HepG2 (cell line): ENCODE results near the gene ACP5.

Source experiments
- ATF2 ChIP-seq: sonication (generic); formaldehyde crosslinking; IDR thresholded peaks from 2 replicates; pipeline ENCODE4 v1.4.0; 2020; ENCODE audit warnings: missing genetic modification reagents
- CEBPB ChIP-seq: IDR thresholded peaks from 2 replicates; pipeline ENCODE4 v1.6.1; 2011; ENCODE audit warnings: low read depth, low read length, improper control_type of control experiment, borderline replicate concordance
- EZH2 ChIP-seq: conservative IDR thresholded peaks from 2 replicates; pipeline ENCODE4 v1.6.1; 2012; ENCODE audit warnings: mild to moderate bottlenecking, low read depth, low read length, moderate library complexity
- MAFK ChIP-seq, 2 experiments: IDR thresholded peaks in 1 of 2; conservative IDR thresholded peaks in 1 of 2; 2 replicates each; pipeline ENCODE4 v1.6.1; 2011; ENCODE audit warnings: improper control_type of control experiment in 2 of 2, low read length in 2 of 2
- NCOA2 ChIP-seq: sonication (generic); formaldehyde crosslinking; IDR thresholded peaks from 2 replicates; pipeline ENCODE4 v1.8.0; 2022; ENCODE audit warnings: inconsistent platforms
- POLR2A ChIP-seq, 2 experiments: IDR thresholded peaks; 2 replicates each; pipeline ENCODE4 v1.6.1; 2011; ENCODE audit warnings: low read depth in 2 of 2, low read length in 2 of 2, mild to moderate bottlenecking in 1 of 2, moderate library complexity in 1 of 2; ENCODE audit not compliant: insufficient read depth in 1 of 2
- SKIL ChIP-seq: sonication (generic); formaldehyde crosslinking; IDR thresholded peaks from 2 replicates; pipeline ENCODE4 v1.8.0; 2022; ENCODE audit warnings: missing genetic modification reagents, mild to moderate bottlenecking, moderate library complexity, borderline replicate concordance
- U2AF1 ChIP-seq: fragments of 200-400 bp; formaldehyde crosslinking; optimal IDR thresholded peaks from 2 replicates; pipeline ENCODE3; 2017; ENCODE audit warnings: mild to moderate bottlenecking, low read depth, low read length
- ZFP37 ChIP-seq: sonication (generic); formaldehyde crosslinking; IDR thresholded peaks from 2 replicates; pipeline ENCODE4 v1.4.0; 2020; ENCODE audit warnings: missing genetic modification reagents, borderline replicate concordance
- ZFP91 ChIP-seq: sonication (generic); formaldehyde crosslinking; IDR thresholded peaks from 2 replicates; pipeline ENCODE4 v1.9.0; 2022; ENCODE audit warnings: missing genetic modification reagents, mild to moderate bottlenecking, borderline replicate concordance
- ZNF777 ChIP-seq: sonication (generic); formaldehyde crosslinking; IDR thresholded peaks from 2 replicates; pipeline ENCODE4 v1.4.0; 2020; ENCODE audit warnings: missing genetic modification reagents
- TF ChIP-seq, protein P1 (sequence below): sonication (generic); formaldehyde crosslinking; IDR thresholded peaks from 2 replicates; pipeline ENCODE4 v1.4.0; 2020; ENCODE audit warnings: missing genetic modification reagents
- TF ChIP-seq, protein P2 (sequence below): sonication (generic); formaldehyde crosslinking; IDR thresholded peaks from 2 replicates; pipeline ENCODE4 v1.8.0; 2022; ENCODE audit warnings: low read depth, missing genetic modification reagents

- TF ChIP-seq MAFK (conservative IDR thresholded peaks at IDR 0.05 in 1 of 2, IDR thresholded peaks at IDR 0.05 in 1 of 2; ENCODE audit: low read length in 2 of 2) (no peak), CEBPB (no peak), NCOA2 (CRISPR knock-in tag) (no peak), ZFP91 (CRISPR knock-in tag) (no peak), ZNF777 (CRISPR knock-in tag) (no peak), ATF2 (CRISPR knock-in tag) (no peak), EZH2 (no peak), SKIL (CRISPR knock-in tag) (no peak), U2AF1 (no peak), POLR2A (IDR thresholded peaks at IDR 0.05; ENCODE audit: insufficient read depth in 1 of 2, low read depth in 2 of 2, low read length in 2 of 2) (no peak), ZFP37 (CRISPR knock-in tag) (no peak)
- TF ChIP-seq, protein P1, sequence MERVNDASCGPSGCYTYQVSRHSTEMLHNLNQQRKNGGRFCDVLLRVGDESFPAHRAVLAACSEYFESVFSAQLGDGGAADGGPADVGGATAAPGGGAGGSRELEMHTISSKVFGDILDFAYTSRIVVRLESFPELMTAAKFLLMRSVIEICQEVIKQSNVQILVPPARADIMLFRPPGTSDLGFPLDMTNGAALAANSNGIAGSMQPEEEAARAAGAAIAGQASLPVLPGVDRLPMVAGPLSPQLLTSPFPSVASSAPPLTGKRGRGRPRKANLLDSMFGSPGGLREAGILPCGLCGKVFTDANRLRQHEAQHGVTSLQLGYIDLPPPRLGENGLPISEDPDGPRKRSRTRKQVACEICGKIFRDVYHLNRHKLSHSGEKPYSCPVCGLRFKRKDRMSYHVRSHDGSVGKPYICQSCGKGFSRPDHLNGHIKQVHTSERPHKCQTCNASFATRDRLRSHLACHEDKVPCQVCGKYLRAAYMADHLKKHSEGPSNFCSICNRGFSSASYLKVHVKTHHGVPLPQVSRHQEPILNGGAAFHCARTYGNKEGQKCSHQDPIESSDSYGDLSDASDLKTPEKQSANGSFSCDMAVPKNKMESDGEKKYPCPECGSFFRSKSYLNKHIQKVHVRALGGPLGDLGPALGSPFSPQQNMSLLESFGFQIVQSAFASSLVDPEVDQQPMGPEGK (CRISPR knock-in tag) = no peak
- TF ChIP-seq, protein P2, sequence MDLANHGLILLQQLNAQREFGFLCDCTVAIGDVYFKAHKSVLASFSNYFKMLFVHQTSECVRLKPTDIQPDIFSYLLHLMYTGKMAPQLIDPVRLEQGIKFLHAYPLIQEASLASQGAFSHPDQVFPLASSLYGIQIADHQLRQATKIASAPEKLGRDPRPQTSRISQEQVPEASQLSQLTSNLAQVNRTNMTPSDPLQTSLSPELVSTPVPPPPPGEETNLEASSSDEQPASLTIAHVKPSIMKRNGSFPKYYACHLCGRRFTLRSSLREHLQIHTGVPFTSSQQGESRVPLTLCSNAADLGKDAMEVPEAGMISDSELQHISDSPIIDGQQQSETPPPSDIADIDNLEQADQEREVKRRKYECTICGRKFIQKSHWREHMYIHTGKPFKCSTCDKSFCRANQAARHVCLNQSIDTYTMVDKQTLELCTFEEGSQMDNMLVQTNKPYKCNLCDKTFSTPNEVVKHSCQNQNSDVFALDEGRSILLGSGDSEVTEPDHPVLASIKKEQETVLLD (CRISPR knock-in tag) = no peak
Measured at GRCh38 chr19:11563532-11563931, 13.9 kb downstream of the ACP5 start.
